CD14-positive monocyte (primary cell): ENCODE measurements around the gene MED26. TPM values are rescaled to one million over a fixed set of nuclear protein-coding genes. Genes with fewer than 3 reads are reported as not detected.

Source experiments
- DNase-seq, 3 donors: peaks; one replicate each; pipeline ENCODE4 v3.0.0-alpha.2; 2011 to 2022
- H2AFZ ChIP-seq: 2 replicates; pipeline ENCODE4 v1.6.0; 2012; ENCODE audit warnings: mild to moderate bottlenecking, low read depth, low read length, inconsistent platforms; ENCODE audit not compliant: insufficient read depth, poor library complexity, severe bottlenecking
- H3K27ac ChIP-seq, 2 donors: 1 replicate in 1 of 2; 2 replicates in 1 of 2; pipeline ENCODE4 v1.5.1; 2012 to 2013; ENCODE audit warnings: low read length in 2 of 2, control low read depth in 1 of 2, inconsistent platforms in 1 of 2, low read depth in 1 of 2, mild to moderate bottlenecking in 1 of 2
- H3K27me3 ChIP-seq, 2 donors: one replicate each; pipeline versions ENCODE4 v1.6.0 to v1.6.1; 2011 to 2013; ENCODE audit warnings: low read length in 2 of 2; ENCODE audit not compliant: control insufficient read depth in 2 of 2, insufficient read depth in 2 of 2
- H3K36me3 ChIP-seq, 2 donors: replicated peaks in 1 of 2; 1 replicate in 1 of 2; 2 replicates in 1 of 2; pipeline versions ENCODE4 v1.5.1 to v1.6.1; 2012 to 2013; ENCODE audit warnings: low read length in 2 of 2, control low read depth in 1 of 2, inconsistent platforms in 1 of 2, mild to moderate bottlenecking in 1 of 2; ENCODE audit not compliant: insufficient read depth in 2 of 2, control insufficient read depth in 1 of 2
- H3K4me1 ChIP-seq, 2 donors: 1 replicate in 1 of 2; 2 replicates in 1 of 2; pipeline versions ENCODE4 v1.5.1 to v1.6.1; 2012 to 2013; ENCODE audit warnings: low read length in 2 of 2, control low read depth in 1 of 2, inconsistent platforms in 1 of 2, mild to moderate bottlenecking in 1 of 2, moderate library complexity in 1 of 2; ENCODE audit not compliant: insufficient read depth in 2 of 2, control insufficient read depth in 1 of 2
- H3K4me2 ChIP-seq: replicated peaks from 2 replicates; pipeline ENCODE3; 2012; ENCODE audit warnings: low read length, moderate library complexity, mild to moderate bottlenecking; ENCODE audit not compliant: poor library complexity, severe bottlenecking; ENCODE audit errors: extremely low read depth
- H3K4me3 ChIP-seq, 3 experiments: fragments of 200-600 bp in 1 of 3; sonication (generic) in 1 of 3; replicated peaks in 1 of 3; 1 replicate in 2 of 3; 2 replicates in 1 of 3; pipeline ENCODE4 v1.5.1; 2011 to 2013; ENCODE audit warnings: low read length in 3 of 3, mild to moderate bottlenecking in 3 of 3, control low read depth in 2 of 3, low read depth in 2 of 3, inconsistent platforms in 1 of 3, moderate library complexity in 1 of 3
- H3K79me2 ChIP-seq: 2 replicates; pipeline ENCODE4 v1.6.0; 2012; ENCODE audit warnings: mild to moderate bottlenecking, control low read depth, inconsistent platforms, low read length, moderate library complexity; ENCODE audit not compliant: insufficient read depth
- H3K9ac ChIP-seq: 2 replicates; pipeline ENCODE4 v1.6.0; 2017; ENCODE audit warnings: low read length, mild to moderate bottlenecking; ENCODE audit not compliant: insufficient read depth, poor library complexity, severe bottlenecking
- H3K9me3 ChIP-seq, 2 donors: replicated peaks in 1 of 2; 1 replicate in 1 of 2; 2 replicates in 1 of 2; pipeline versions ENCODE4 v1.5.1 to v1.6.1; 2012 to 2013; ENCODE audit warnings: low read length in 2 of 2, control low read depth in 1 of 2; ENCODE audit not compliant: control insufficient read depth in 1 of 2, insufficient read depth in 1 of 2
- H4K20me1 ChIP-seq: 2 replicates; pipeline ENCODE4 v1.6.0; 2012; ENCODE audit warnings: mild to moderate bottlenecking, low read length, control low read depth, moderate library complexity; ENCODE audit not compliant: insufficient read depth
- H3K27ac Mint-ChIP-seq, 7 donors: one replicate each; pipeline ENCODE4 v1.8.0; 2020; ENCODE audit warnings: mild to moderate bottlenecking in 7 of 7, mixed read lengths in 7 of 7, moderate library complexity in 6 of 7, inconsistent platforms in 2 of 7
- H3K27me3 Mint-ChIP-seq, 3 donors: one replicate each; pipeline ENCODE4 v1.8.0; 2021 to 2022; ENCODE audit warnings: low read depth in 3 of 3, mild to moderate bottlenecking in 3 of 3, mixed read lengths in 3 of 3, moderate library complexity in 3 of 3, inconsistent platforms in 1 of 3
- H3K36me3 Mint-ChIP-seq, 2 donors: one replicate each; pipeline ENCODE4 v1.8.0; 2020; ENCODE audit warnings: mixed read lengths in 2 of 2, inconsistent platforms in 1 of 2, mild to moderate bottlenecking in 1 of 2
- H3K4me1 Mint-ChIP-seq: one replicate; pipeline ENCODE4 v1.8.0; 2020; ENCODE audit warnings: mild to moderate bottlenecking, mixed read lengths
- H3K4me3 Mint-ChIP-seq, 2 donors: one replicate each; pipeline ENCODE4 v1.8.0; 2020; ENCODE audit warnings: mild to moderate bottlenecking in 2 of 2, mixed read lengths in 2 of 2, moderate library complexity in 1 of 2
- H3K9me3 Mint-ChIP-seq, 7 donors: one replicate each; pipeline ENCODE4 v1.8.0; 2020 to 2022; ENCODE audit warnings: mixed read lengths in 7 of 7, mild to moderate bottlenecking in 6 of 7, moderate library complexity in 6 of 7, inconsistent platforms in 2 of 7
- WGBS: methylation state at CpG from one replicate; pipeline ENCODE4 v1.1.5; 2013; ENCODE audit warnings: missing lambda C conversion rate; ENCODE audit not compliant: insufficient coverage; 5-methylcytosine and 5-hydroxymethylcytosine counted together
- intact Hi-C, 2 donors: fragments of 100-400 bp; cut with micrococcal nuclease; formaldehyde crosslinking; loops; one replicate each; pipeline versions ENCODE4 v1.15.0 to v1.15.1; 2023
- polyA plus RNA-seq, 3 donors: library from polyadenylated mRNA; depleted of rRNA in 1 of 3; unstranded in 2 of 3; stranded (reverse) in 1 of 3; fragments of 300-500 nt in 2 of 3; fragments of >200 nt in 1 of 3; fragmentation: Illumina TruSeq in 2 of 3; gene quantifications; 1 replicate in 2 of 3; 2 replicates in 1 of 3; pipeline ENCODE4 v1.2.3, GENCODE V29; 2012 to 2021
- TF ChIP-seq, protein P1 (sequence below): fragments of 200-600 bp; IDR thresholded peaks from one replicate; pipeline ENCODE4 v1.8.0; 2022; ENCODE audit warnings: antibody characterized with exemption, mild to moderate bottlenecking

The MED26 gene
- polyA plus RNA-seq, 3 donors, result 1.1 to 7.1 (median 2.1) TPM

DNA sequence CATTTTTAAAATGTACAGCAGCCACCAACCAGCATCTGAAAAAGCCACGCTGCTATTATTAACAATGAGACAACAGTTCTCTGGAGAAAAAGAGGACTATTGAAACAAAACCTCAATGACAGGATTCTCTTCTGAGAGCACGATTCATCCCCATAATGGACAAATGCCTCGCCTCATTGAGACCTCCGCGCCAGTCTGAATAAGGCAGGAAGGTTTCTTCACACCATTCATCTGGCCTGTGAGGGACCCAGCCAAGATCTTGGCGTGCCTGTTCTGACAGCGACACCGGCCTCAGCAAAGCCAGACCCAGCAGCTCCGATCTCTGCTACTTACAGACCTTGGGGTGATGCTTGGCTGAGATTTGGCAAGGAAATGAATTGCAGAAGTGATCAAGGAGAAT is 17.1 kb upstream of the MED26 start:
- Mint-ChIP-seq H3K4me1 (peaks cover 7% of the 10 kb centered on the region), H3K27ac (peak overlapping the region in 2 of 7 donors; percentile 26 to 50), H3K27me3 (no peaks in the 10 kb centered on the region), H3K4me3 (no peak overlapping the region), H3K36me3 (peaks cover 75 to 97% of the 10 kb centered on the region in 2 donors), H3K9me3 (no peaks in the 10 kb centered on the region)
- no peak for DNase-seq
- no peak overlapping the region for H2AFZ ChIP-seq
- TF ChIP-seq, protein P1, sequence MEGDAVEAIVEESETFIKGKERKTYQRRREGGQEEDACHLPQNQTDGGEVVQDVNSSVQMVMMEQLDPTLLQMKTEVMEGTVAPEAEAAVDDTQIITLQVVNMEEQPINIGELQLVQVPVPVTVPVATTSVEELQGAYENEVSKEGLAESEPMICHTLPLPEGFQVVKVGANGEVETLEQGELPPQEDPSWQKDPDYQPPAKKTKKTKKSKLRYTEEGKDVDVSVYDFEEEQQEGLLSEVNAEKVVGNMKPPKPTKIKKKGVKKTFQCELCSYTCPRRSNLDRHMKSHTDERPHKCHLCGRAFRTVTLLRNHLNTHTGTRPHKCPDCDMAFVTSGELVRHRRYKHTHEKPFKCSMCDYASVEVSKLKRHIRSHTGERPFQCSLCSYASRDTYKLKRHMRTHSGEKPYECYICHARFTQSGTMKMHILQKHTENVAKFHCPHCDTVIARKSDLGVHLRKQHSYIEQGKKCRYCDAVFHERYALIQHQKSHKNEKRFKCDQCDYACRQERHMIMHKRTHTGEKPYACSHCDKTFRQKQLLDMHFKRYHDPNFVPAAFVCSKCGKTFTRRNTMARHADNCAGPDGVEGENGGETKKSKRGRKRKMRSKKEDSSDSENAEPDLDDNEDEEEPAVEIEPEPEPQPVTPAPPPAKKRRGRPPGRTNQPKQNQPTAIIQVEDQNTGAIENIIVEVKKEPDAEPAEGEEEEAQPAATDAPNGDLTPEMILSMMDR, result no peak
- no peak overlapping the region for H3K4me2 ChIP-seq
- no peak overlapping the region for H3K27ac ChIP-seq
- no peak overlapping the region for H3K9ac ChIP-seq
- peaks cover 96% of the 10 kb centered on the region for H3K79me2 ChIP-seq
- intact Hi-C loops, result no loop called here
- H3K36me3 ChIP-seq, result peaks cover 66 to 93% of the 10 kb centered on the region in 2 donors
- no peak overlapping the region for H3K4me3 ChIP-seq
- H3K27me3 ChIP-seq, result no peaks in the 10 kb centered on the region
- H4K20me1 ChIP-seq, result peaks cover 100% of the 10 kb centered on the region
- H3K4me1 ChIP-seq, result peaks cover 4 to 7% of the 10 kb centered on the region in 2 donors
- 100% methylated on average over 6 of the region's 9 CpGs for WGBS
- no peaks in the 10 kb centered on the region for H3K9me3 ChIP-seq

DNA sequence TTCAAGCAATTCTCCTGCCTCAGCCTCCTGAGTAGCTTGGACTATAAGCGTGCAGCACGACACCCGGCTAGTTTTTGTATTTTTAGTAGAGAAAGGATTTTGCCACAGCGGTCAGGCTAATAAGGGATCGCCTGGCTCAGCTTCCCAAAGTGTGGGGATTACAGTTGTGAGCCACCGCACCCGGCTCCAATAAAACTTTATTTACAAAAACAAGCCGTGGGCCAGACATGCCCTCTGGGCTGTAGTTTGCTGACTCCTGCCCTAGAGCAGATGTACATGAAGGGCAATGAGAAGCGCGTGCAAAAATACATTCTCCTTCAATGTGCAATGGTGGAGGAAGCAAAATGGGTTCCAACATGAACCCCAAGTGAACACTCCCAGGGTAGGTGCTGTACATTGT is 13.7 kb upstream of the MED26 start:
- Histone ChIP-seq H3K4me3 (no peak overlapping the region), H3K79me2 (peaks cover 98% of the 10 kb centered on the region), H3K9ac (no peak overlapping the region), H3K9me3 (no peaks in the 10 kb centered on the region), H3K4me2 (no peak overlapping the region), H4K20me1 (peaks cover 100% of the 10 kb centered on the region), H3K4me1 (no peaks in the 10 kb centered on the region), H2AFZ (no peak overlapping the region), H3K27ac (no peak overlapping the region), H3K36me3 (peaks cover 86 to 99% of the 10 kb centered on the region in 2 donors), H3K27me3 (no peaks in the 10 kb centered on the region)
- WGBS, result no CpG with 5 or more reads among the region's 10 CpGs
- H3K36me3 Mint-ChIP-seq, result peaks cover 74 to 98% of the 10 kb centered on the region in 2 donors
- TF ChIP-seq, protein P1, result no peak
- H3K4me1 Mint-ChIP-seq, result no peaks in the 10 kb centered on the region
- H3K4me3 Mint-ChIP-seq, result no peak overlapping the region
- H3K27ac Mint-ChIP-seq, result peak overlapping the region in 1 of 7 donors; percentile 18
- intact Hi-C loops, result no loop called here
- peaks cover 0 to 2% (median 0%) of the 10 kb centered on the region in 7 donors for H3K9me3 Mint-ChIP-seq
- DNase-seq, result no peak
- H3K27me3 Mint-ChIP-seq, result no peaks in the 10 kb centered on the region
